ENCODE measurements around the gene SNN. TPM values are rescaled to one million over a fixed set of nuclear protein-coding genes. Genes with fewer than 3 reads are reported as not detected.

SNN gene
- total and polyA plus RNA-seq, 12 donors = 10.1 to 61.4 (median 35.9) TPM

GRCh38 chr16:11668623-11669379, 546 bp downstream of the SNN start:
- H3K4me3 ChIP-seq = peak overlapping the region; percentile 67 to 98 (median 92)
- peak overlapping the region; percentile 73 to 89 (median 86) for H3K27ac ChIP-seq
- peaks cover 39 to 77% (median 66%) of the 10 kb centered on the region in 9 donors for H3K4me1 ChIP-seq
- no peaks in the 10 kb centered on the region for H3K9me3 ChIP-seq
- DNase-seq (peak in 1 of 2 donors; percentile 53), ATAC-seq (peak in 3 of 8 donors; percentile 4 to 9 (median 7))
- no peaks in the 10 kb centered on the region for H3K36me3 ChIP-seq
- H3K27me3 ChIP-seq = no peaks in the 10 kb centered on the region
- intact Hi-C loops (cut with DNase I) = loop anchor here in 2 of 10 donors (2.0 to 10.0 kb wide), 2 partner anchors 28 to 46 kb away; no protein-coding TSS in a partner anchor
- 1 to 2% methylated on average over 71 to 97 of the region's 97 CpGs for WGBS, 2 donors
- no peak for TF ChIP-seq CTCF (IDR thresholded peaks at IDR 0.05)

GRCh38 chr16:11669380-11670146, 1.3 kb downstream of the SNN start:
- peak; percentile 63 to 66 for DNase-seq
- H3K36me3 ChIP-seq = no peaks in the 10 kb centered on the region
- no peaks in the 10 kb centered on the region for H3K9me3 ChIP-seq
- no peak for TF ChIP-seq CTCF (IDR thresholded peaks at IDR 0.05)
- peaks cover 44 to 83% (median 73%) of the 10 kb centered on the region in 9 donors for H3K4me1 ChIP-seq
- ATAC-seq = peak; percentile 9 to 56 (median 40)
- H3K4me3 ChIP-seq = peak overlapping the region; percentile 67 to 98 (median 92)
- no peaks in the 10 kb centered on the region for H3K27me3 ChIP-seq
- H3K27ac ChIP-seq = peak overlapping the region; percentile 73 to 89 (median 86)
- 21 to 36% methylated on average over 22 of the region's 22 CpGs for WGBS, 2 donors
- intact Hi-C loops (cut with DNase I) = loop anchor here in 2 of 10 donors (2.0 to 10.0 kb wide), 2 partner anchors 29 to 45 kb away; no protein-coding TSS in a partner anchor

DNA sequence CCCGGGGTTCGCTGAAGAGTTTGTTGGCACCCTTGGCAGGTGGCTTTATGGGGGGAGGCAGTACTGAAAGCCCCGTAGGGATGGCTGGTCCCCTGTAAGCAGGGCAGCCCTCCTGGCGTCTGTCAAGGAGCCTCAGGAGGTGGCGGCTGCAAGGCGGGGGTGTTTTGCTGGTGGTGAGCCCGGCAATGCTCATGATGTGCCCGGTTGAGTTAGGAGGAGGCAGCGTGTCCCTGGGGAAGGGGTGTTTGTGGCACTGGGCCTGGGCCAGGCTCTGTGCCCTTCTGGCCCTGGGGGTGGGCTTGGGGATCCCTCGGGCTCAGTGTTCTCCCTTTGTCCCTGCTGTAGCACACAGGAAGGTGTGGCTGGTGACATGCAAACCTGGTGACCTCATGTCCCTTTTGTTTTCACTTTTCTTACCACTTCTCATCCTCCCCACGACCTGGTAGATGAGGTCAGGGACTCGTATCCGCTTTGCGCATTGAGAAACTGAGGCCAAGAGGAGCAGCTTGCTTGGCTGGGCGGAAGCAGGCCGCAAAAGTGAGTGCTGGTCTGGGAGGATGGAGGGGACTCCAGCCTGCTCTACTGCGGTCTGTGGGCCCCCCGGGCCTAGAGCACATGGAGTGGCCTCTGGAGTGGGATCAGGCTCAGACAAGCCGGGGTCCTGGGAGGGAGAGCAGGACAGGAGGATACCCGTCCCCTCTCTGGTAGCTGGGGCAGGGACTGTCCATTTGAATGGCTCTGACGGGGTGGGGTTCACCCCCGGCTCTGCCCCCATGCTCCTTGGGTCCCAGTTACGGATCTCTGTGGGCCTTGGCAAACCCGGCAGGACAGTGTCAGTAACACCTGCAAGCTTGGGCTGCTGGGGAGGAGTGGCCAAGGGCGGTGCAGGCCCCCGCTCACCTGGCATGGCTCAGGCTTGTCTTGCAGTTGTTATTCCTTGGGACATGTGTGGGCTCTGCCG, 2.2 kb downstream of the SNN start:
- H3K4me3 ChIP-seq = peak overlapping the region in 8 of 10 donors; percentile 67 to 98 (median 95)
- no peaks in the 10 kb centered on the region for H3K27me3 ChIP-seq
- intact Hi-C loops (cut with DNase I) = no loop called here

More for the DNA sequence above, 2.2 kb downstream of the SNN start:
- peak in 1 of 2 donors; percentile 24 for DNase-seq
- WGBS, 2 donors = 64 to 66% methylated on average over 27 of the region's 27 CpGs
- H3K9me3 ChIP-seq = no peaks in the 10 kb centered on the region
- TF ChIP-seq CTCF (IDR thresholded peaks at IDR 0.05) = no peak
- H3K27ac ChIP-seq = peak overlapping the region; percentile 73 to 89 (median 86)
- H3K36me3 ChIP-seq = peaks cover 0 to 1% (median 0%) of the 10 kb centered on the region in 9 donors
- H3K4me1 ChIP-seq = peaks cover 47 to 83% (median 73%) of the 10 kb centered on the region in 9 donors
- ATAC-seq = peak in 2 of 8 donors; percentile 2 to 4
